Parathyroid adenoma (tissue), 2 donors: ENCODE results near the gene TXNL4A.

Experiments
- H2AFZ ChIP-seq: fragments of 300-600 bp; sonication (generic); one replicate; pipeline ENCODE4 v1.7.0; 2017; ENCODE audit warnings: antibody characterized with exemption, mild to moderate bottlenecking
- H3K27ac ChIP-seq: fragments of 300-600 bp; sonication (generic); one replicate; pipeline ENCODE4 v1.7.0; 2017
- H3K27me3 ChIP-seq: fragments of 300-600 bp; sonication (generic); one replicate; pipeline ENCODE4 v1.7.0; 2017; ENCODE audit warnings: low read length; ENCODE audit not compliant: control insufficient read depth, insufficient read depth
- H3K36me3 ChIP-seq: fragments of 300-600 bp; sonication (generic); one replicate; pipeline ENCODE4 v1.7.0; 2017; ENCODE audit warnings: low read length; ENCODE audit not compliant: control insufficient read depth, insufficient read depth
- H3K4me1 ChIP-seq: fragments of 300-600 bp; sonication (generic); one replicate; pipeline ENCODE4 v1.7.0; 2017; ENCODE audit warnings: control low read depth
- H3K4me2 ChIP-seq: fragments of 300-600 bp; sonication (generic); one replicate; pipeline ENCODE4 v1.7.0; 2017; ENCODE audit warnings: low read length
- H3K4me3 ChIP-seq: fragments of 300-600 bp; sonication (generic); one replicate; pipeline ENCODE4 v1.7.0; 2017; ENCODE audit warnings: low read depth, low read length
- H3K79me2 ChIP-seq: fragments of 300-600 bp; sonication (generic); one replicate; pipeline ENCODE4 v1.7.0; 2017; ENCODE audit warnings: control low read depth
- H3K9ac ChIP-seq: fragments of 300-600 bp; sonication (generic); one replicate; pipeline ENCODE4 v1.7.0; 2017; ENCODE audit warnings: mild to moderate bottlenecking
- H3K9me3 ChIP-seq: fragments of 300-600 bp; sonication (generic); one replicate; pipeline ENCODE4 v1.7.0; 2017; ENCODE audit warnings: low read length; ENCODE audit not compliant: control insufficient read depth
- CTCF ChIP-seq: fragments of 300-600 bp; sonication (generic); IDR thresholded peaks from one replicate; pipeline ENCODE4 v1.7.0; 2017; ENCODE audit warnings: antibody characterized with exemption, mild to moderate bottlenecking
- donor health status: primary hyperparathyroidism.

The TXNL4A gene

GRCh38 chr18:79935098-79935480, 53.3 kb downstream of the TXNL4A start:
- H3K36me3 ChIP-seq, result no peaks in the 10 kb centered on the region
- TF ChIP-seq CTCF, result no peak

GRCh38 chr18:79934311-79935097, 53.9 kb downstream of the TXNL4A start:
- no peaks in the 10 kb centered on the region for H3K27me3 ChIP-seq
- no peaks in the 10 kb centered on the region for H3K36me3 ChIP-seq
- H2AFZ ChIP-seq, result no peak overlapping the region
- TF ChIP-seq CTCF, result no peak
- peaks cover 41% of the 10 kb centered on the region for H3K79me2 ChIP-seq
- H3K4me1 ChIP-seq, result no peaks in the 10 kb centered on the region
- no peak overlapping the region for H3K9ac ChIP-seq
- no peak overlapping the region for H3K4me3 ChIP-seq
- H3K9me3 ChIP-seq, result peaks cover 5% of the 10 kb centered on the region
- no peak overlapping the region for H3K27ac ChIP-seq
- no peak overlapping the region for H3K4me2 ChIP-seq

More at GRCh38 chr18:79935098-79935480, 53.3 kb downstream of the TXNL4A start:
- H3K27me3 ChIP-seq, result no peaks in the 10 kb centered on the region
- H3K4me2 ChIP-seq, result no peak overlapping the region
- H3K79me2 ChIP-seq, result peaks cover 47% of the 10 kb centered on the region
- no peaks in the 10 kb centered on the region for H3K4me1 ChIP-seq
- no peak overlapping the region for H3K9ac ChIP-seq
- no peak overlapping the region for H3K27ac ChIP-seq
- no peak overlapping the region for H3K4me3 ChIP-seq
- H2AFZ ChIP-seq, result no peak overlapping the region
- peaks cover 5% of the 10 kb centered on the region for H3K9me3 ChIP-seq

GRCh38 chr18:79933765-79934164, 54.6 kb downstream of the TXNL4A start:
- no peak for TF ChIP-seq CTCF
- no peak overlapping the region for H3K27ac ChIP-seq
- H3K4me1 ChIP-seq, result no peaks in the 10 kb centered on the region
- no peaks in the 10 kb centered on the region for H3K36me3 ChIP-seq
- no peak overlapping the region for H3K9ac ChIP-seq
- H3K4me2 ChIP-seq, result no peak overlapping the region
- no peak overlapping the region for H2AFZ ChIP-seq
- peaks cover 5% of the 10 kb centered on the region for H3K9me3 ChIP-seq
- H3K79me2 ChIP-seq, result peaks cover 43% of the 10 kb centered on the region
- H3K4me3 ChIP-seq, result no peak overlapping the region
- H3K27me3 ChIP-seq, result no peaks in the 10 kb centered on the region

GRCh38 chr18:79932907-79933306, 55.5 kb downstream of the TXNL4A start:
- H3K27ac ChIP-seq, result no peak overlapping the region
- peaks cover 5% of the 10 kb centered on the region for H3K9me3 ChIP-seq
- no peak overlapping the region for H3K4me2 ChIP-seq
- peaks cover 43% of the 10 kb centered on the region for H3K79me2 ChIP-seq
- TF ChIP-seq CTCF, result no peak
- H3K27me3 ChIP-seq, result no peaks in the 10 kb centered on the region
- H2AFZ ChIP-seq, result no peak overlapping the region
- no peak overlapping the region for H3K4me3 ChIP-seq
- H3K4me1 ChIP-seq, result no peaks in the 10 kb centered on the region
- no peak overlapping the region for H3K9ac ChIP-seq
- H3K36me3 ChIP-seq, result no peaks in the 10 kb centered on the region

- Histone ChIP-seq H3K4me1 (no peaks in the 10 kb centered on the region), H2AFZ (no peak overlapping the region), H3K4me2 (no peak overlapping the region), H3K4me3 (no peak overlapping the region), H3K36me3 (no peaks in the 10 kb centered on the region), H3K9ac (no peak overlapping the region), H3K27me3 (no peaks in the 10 kb centered on the region), H3K27ac (no peak overlapping the region), H3K79me2 (peaks cover 32% of the 10 kb centered on the region), H3K9me3 (peaks cover 5% of the 10 kb centered on the region)
- TF ChIP-seq CTCF, result no peak
Measured at GRCh38 chr18:79931475-79931874, 56.9 kb downstream of the TXNL4A start.
